ENCODE results near the gene ZNF19.

The ZNF19 gene

GRCh38 chr16:71430744-71431143 is 58.4 kb downstream of the ZNF19 start:
- H4K20me1 ChIP-seq = no peaks in the 10 kb centered on the region
- peaks cover 17% of the 10 kb centered on the region for H3K27me3 ChIP-seq
- TF ChIP-seq Cebpa-rat (IDR thresholded peaks at IDR 0.05) = no peak
- H3K9ac ChIP-seq = no peak overlapping the region
- no peak overlapping the region for H3K4me2 ChIP-seq
- no peaks in the 10 kb centered on the region for H3K4me1 ChIP-seq
- no peak overlapping the region for H3K4me3 ChIP-seq
- H3K27ac ChIP-seq = no peak overlapping the region
- no peaks in the 10 kb centered on the region for H3K36me3 ChIP-seq
- H3K9me3 ChIP-seq = peaks cover 31% of the 10 kb centered on the region

GRCh38 chr16:71429581-71429980 is 59.5 kb downstream of the ZNF19 start:
- no peak overlapping the region for H3K4me3 ChIP-seq
- peaks cover 29% of the 10 kb centered on the region for H3K27me3 ChIP-seq
- H3K4me2 ChIP-seq = no peak overlapping the region
- no peaks in the 10 kb centered on the region for H3K36me3 ChIP-seq
- H4K20me1 ChIP-seq = no peaks in the 10 kb centered on the region
- no peak for TF ChIP-seq Cebpa-rat (IDR thresholded peaks at IDR 0.05)
- H3K27ac ChIP-seq = no peak overlapping the region
- H3K4me1 ChIP-seq = no peaks in the 10 kb centered on the region
- peaks cover 34% of the 10 kb centered on the region for H3K9me3 ChIP-seq
- no peak overlapping the region for H3K9ac ChIP-seq

GRCh38 chr16:71428883-71429282 is 60.2 kb downstream of the ZNF19 start:
- Histone ChIP-seq H3K4me3 (no peak overlapping the region), H3K9ac (no peak overlapping the region), H3K27me3 (peaks cover 36% of the 10 kb centered on the region), H3K27ac (no peak overlapping the region), H3K9me3 (peaks cover 34% of the 10 kb centered on the region), H3K4me1 (no peaks in the 10 kb centered on the region), H4K20me1 (no peaks in the 10 kb centered on the region), H3K4me2 (no peak overlapping the region), H3K36me3 (no peaks in the 10 kb centered on the region)
- TF ChIP-seq Cebpa-rat (IDR thresholded peaks at IDR 0.05) = no peak

- Histone ChIP-seq H3K36me3 (no peaks in the 10 kb centered on the region), H3K4me1 (no peaks in the 10 kb centered on the region), H3K9ac (no peak overlapping the region), H4K20me1 (no peaks in the 10 kb centered on the region), H3K27me3 (peaks cover 39% of the 10 kb centered on the region), H3K27ac (no peak overlapping the region), H3K4me3 (no peak overlapping the region), H3K4me2 (no peak overlapping the region), H3K9me3 (peaks cover 34% of the 10 kb centered on the region)
- no peak for TF ChIP-seq Cebpa-rat (IDR thresholded peaks at IDR 0.05)
Measured at GRCh38 chr16:71428385-71428784, 60.7 kb downstream of the ZNF19 start.

- Histone ChIP-seq H3K9ac (no peak overlapping the region), H3K36me3 (no peaks in the 10 kb centered on the region), H3K4me1 (no peaks in the 10 kb centered on the region), H3K27me3 (peaks cover 39% of the 10 kb centered on the region), H3K27ac (no peak overlapping the region), H3K4me3 (no peak overlapping the region), H3K9me3 (peaks cover 34% of the 10 kb centered on the region), H4K20me1 (no peaks in the 10 kb centered on the region), H3K4me2 (no peak overlapping the region)
- no peak for TF ChIP-seq Cebpa-rat (IDR thresholded peaks at IDR 0.05)
Measured at GRCh38 chr16:71426880-71427615, 62.1 kb downstream of the ZNF19 start.

- H3K9ac ChIP-seq = no peak overlapping the region
- no peaks in the 10 kb centered on the region for H3K4me1 ChIP-seq
- peaks cover 39% of the 10 kb centered on the region for H3K27me3 ChIP-seq
- no peak overlapping the region for H3K27ac ChIP-seq
- no peaks in the 10 kb centered on the region for H4K20me1 ChIP-seq
- H3K9me3 ChIP-seq = peaks cover 34% of the 10 kb centered on the region
- no peak overlapping the region for H3K4me2 ChIP-seq
- no peaks in the 10 kb centered on the region for H3K36me3 ChIP-seq
- TF ChIP-seq Cebpa-rat (IDR thresholded peaks at IDR 0.05) = no peak
- H3K4me3 ChIP-seq = no peak overlapping the region
Measured at GRCh38 chr16:71426069-71426879, 62.9 kb downstream of the ZNF19 start.

GRCh38 chr16:71425746-71426068 is 63.4 kb downstream of the ZNF19 start:
- no peak for TF ChIP-seq Cebpa-rat (IDR thresholded peaks at IDR 0.05)
- no peaks in the 10 kb centered on the region for H4K20me1 ChIP-seq
- no peaks in the 10 kb centered on the region for H3K4me1 ChIP-seq
- H3K9me3 ChIP-seq = peaks cover 34% of the 10 kb centered on the region
- H3K36me3 ChIP-seq = no peaks in the 10 kb centered on the region
- no peak overlapping the region for H3K4me2 ChIP-seq
- H3K27me3 ChIP-seq = peaks cover 39% of the 10 kb centered on the region
- H3K4me3 ChIP-seq = no peak overlapping the region
- no peak overlapping the region for H3K9ac ChIP-seq
- H3K27ac ChIP-seq = no peak overlapping the region

GRCh38 chr16:71424626-71425025 is 64.5 kb downstream of the ZNF19 start:
- no peaks in the 10 kb centered on the region for H3K4me1 ChIP-seq
- no peaks in the 10 kb centered on the region for H3K36me3 ChIP-seq
- no peaks in the 10 kb centered on the region for H4K20me1 ChIP-seq
- no peak overlapping the region for H3K4me2 ChIP-seq
- no peak overlapping the region for H3K27ac ChIP-seq
- peaks cover 39% of the 10 kb centered on the region for H3K27me3 ChIP-seq
- H3K9me3 ChIP-seq = peaks cover 34% of the 10 kb centered on the region
- H3K9ac ChIP-seq = no peak overlapping the region
- no peak overlapping the region for H3K4me3 ChIP-seq
- TF ChIP-seq Cebpa-rat (IDR thresholded peaks at IDR 0.05) = no peak

- H3K9ac ChIP-seq = no peak overlapping the region
- TF ChIP-seq Cebpa-rat (IDR thresholded peaks at IDR 0.05) = no peak
Measured at GRCh38 chr16:71423865-71424264, 65.3 kb downstream of the ZNF19 start.

More at GRCh38 chr16:71423865-71424264, 65.3 kb downstream of the ZNF19 start:
- H3K27me3 ChIP-seq = peaks cover 39% of the 10 kb centered on the region
- peaks cover 28% of the 10 kb centered on the region for H3K9me3 ChIP-seq
- no peak overlapping the region for H3K4me3 ChIP-seq
- H3K27ac ChIP-seq = no peak overlapping the region
- no peaks in the 10 kb centered on the region for H3K36me3 ChIP-seq
- H3K4me1 ChIP-seq = no peaks in the 10 kb centered on the region
- no peaks in the 10 kb centered on the region for H4K20me1 ChIP-seq
- H3K4me2 ChIP-seq = no peak overlapping the region
